VCaP (cell line): ENCODE measurements around the gene ITSN2.

ENCODE experiments used
- H3K27ac ChIP-seq: fragments of 450-650 bp; 2 replicates; pipeline ENCODE4 v1.5.1; 2017
- CTCF ChIP-seq: fragments of 450-650 bp; conservative IDR thresholded peaks from 2 replicates; pipeline ENCODE4 v1.5.1; 2017; ENCODE audit warnings: mild to moderate bottlenecking, moderate library complexity

Gene ITSN2

GRCh38 chr2:24329700-24330099, 30.6 kb downstream of the ITSN2 start:
- H3K27ac ChIP-seq: no peak overlapping the region

GRCh38 chr2:24328010-24328409, 32.3 kb downstream of the ITSN2 start:
- TF ChIP-seq CTCF: no peak
- H3K27ac ChIP-seq: no peak overlapping the region

More at GRCh38 chr2:24329700-24330099, 30.6 kb downstream of the ITSN2 start:
- TF ChIP-seq CTCF: no peak

- no peak overlapping the region for H3K27ac ChIP-seq
- TF ChIP-seq CTCF: no peak
Observed at GRCh38 chr2:24317491-24317920, 42.8 kb downstream of the ITSN2 start.

GRCh38 chr2:24315669-24316068, 44.7 kb downstream of the ITSN2 start:
- no peak overlapping the region for H3K27ac ChIP-seq
- no peak for TF ChIP-seq CTCF

- no peak overlapping the region for H3K27ac ChIP-seq
- no peak for TF ChIP-seq CTCF
Observed at GRCh38 chr2:24313744-24314632, 46.3 kb downstream of the ITSN2 start.

GRCh38 chr2:24307961-24308360, 52.4 kb downstream of the ITSN2 start:
- H3K27ac ChIP-seq: no peak overlapping the region
- TF ChIP-seq CTCF: no peak

- no peak overlapping the region for H3K27ac ChIP-seq
- TF ChIP-seq CTCF: no peak
Observed at GRCh38 chr2:24304631-24305030, 55.7 kb downstream of the ITSN2 start.
